Stimulated activated CD8-positive, alpha-beta memory T cell treated with anti-CD3 and anti-CD28 coated beads, Interleukin-7, amount 100 ng/mL, for 24 hours (primary cell): Measurements from ENCODE around the gene ATOX1.

ENCODE experiments used
- DNase-seq: peaks from one replicate; pipeline ENCODE4 v3.0.0-alpha.2; 2020; ENCODE audit warnings: low read depth

ATOX1 gene

GRCh38 chr5:151697452-151697851 lies 61.0 kb downstream of the ATOX1 start:
- no peak for DNase-seq

- no peak for DNase-seq
These were observed 61.9 kb downstream of the ATOX1 start for GRCh38 chr5:151696470-151697061.

GRCh38 chr5:151695464-151695863 lies 63.0 kb downstream of the ATOX1 start:
- DNase-seq = no peak

DNA sequence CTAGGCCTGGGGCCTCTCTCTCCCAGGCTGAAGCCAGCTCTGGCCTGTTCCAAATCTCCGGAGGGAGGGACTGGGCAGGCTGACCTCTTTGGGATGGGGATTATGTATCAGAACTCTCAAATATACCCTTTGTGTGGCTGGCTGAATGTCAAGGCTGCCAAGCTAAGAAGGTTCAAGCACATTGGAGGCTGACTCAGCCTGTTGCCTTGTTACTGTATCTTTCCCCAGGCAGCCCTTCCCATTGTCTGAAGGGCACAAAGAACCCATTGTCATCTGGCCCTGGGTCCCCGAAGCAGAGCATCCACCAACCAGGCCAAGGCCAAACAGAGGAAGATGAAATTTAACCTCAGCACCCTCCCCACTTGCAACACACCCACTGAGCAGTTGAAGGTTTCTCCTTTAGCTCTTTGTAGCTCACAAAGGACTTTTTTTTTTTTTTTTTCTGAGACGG lies 64.4 kb downstream of the ATOX1 start:
- DNase-seq = no peak
